WERI-Rb-1 (cell line): ENCODE measurements around the gene STX7.
"Not testable (repeated sequence)": the region's sequence is repeated elsewhere in the genome, so short reads cannot be mapped to it uniquely, and the experiment has no call there.

Experiments used
- DNase-seq: peaks from one replicate; pipeline ENCODE4 v3.0.0-alpha.2; 2020
- H3K27ac ChIP-seq: fragments of 250-450 bp; sonication (Bioruptor Pico); 2 replicates; pipeline ENCODE4 v1.5.1; 2020; ENCODE audit warnings: mild to moderate bottlenecking, moderate library complexity
- H3K27me3 ChIP-seq: fragments of 250-450 bp; sonication (Bioruptor Pico); 2 replicates; pipeline ENCODE4 v1.5.1; 2021; ENCODE audit warnings: mild to moderate bottlenecking, low read depth, moderate library complexity; ENCODE audit not compliant: insufficient read depth, severe bottlenecking
- H3K36me3 ChIP-seq: fragments of 250-450 bp; sonication (Bioruptor Pico); 2 replicates; pipeline ENCODE4 v1.5.1; 2020; ENCODE audit warnings: mild to moderate bottlenecking, moderate library complexity
- H3K4me3 ChIP-seq: 2 replicates; pipeline ENCODE4 v1.5.1; 2011; ENCODE audit warnings: low read depth, mild to moderate bottlenecking, control low read depth, low read length
- H3K9me3 ChIP-seq: fragments of 250-450 bp; sonication (Bioruptor Pico); 2 replicates; pipeline ENCODE4 v1.5.1; 2021; ENCODE audit warnings: mild to moderate bottlenecking, moderate library complexity; ENCODE audit not compliant: severe bottlenecking
- TF ChIP-seq, protein P1 (sequence below): IDR thresholded peaks from 2 replicates; pipeline ENCODE4 v1.5.1; 2011; ENCODE audit warnings: low read depth, mild to moderate bottlenecking, control low read depth, inconsistent platforms, low read length

Gene STX7

DNA sequence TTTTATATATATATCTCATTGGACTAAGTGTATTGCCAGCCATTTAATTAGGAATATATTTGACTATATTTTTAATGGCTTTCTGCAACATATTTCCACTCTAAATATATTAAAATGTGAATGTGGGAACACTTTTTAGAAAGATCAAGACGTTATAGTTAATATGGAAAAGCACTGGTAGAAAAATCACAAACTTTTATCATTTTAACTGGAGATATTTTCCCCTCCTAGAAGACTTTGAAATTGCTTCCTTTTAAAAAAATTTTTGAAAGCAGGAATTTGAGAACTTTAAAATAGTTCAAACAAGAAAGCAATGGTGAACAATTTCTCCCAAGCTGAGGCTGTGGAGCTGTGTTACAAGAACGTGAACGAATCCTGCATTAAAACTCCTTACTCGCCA, 25.1 kb upstream of the STX7 start, which contains the start of gene TAAR9:
Gene TAAR9 (plus strand): TSS at position 301 of the 400 bp plus-strand sequence. CDS start 13 bp downstream, at position 314.
- TF ChIP-seq, protein P1, sequence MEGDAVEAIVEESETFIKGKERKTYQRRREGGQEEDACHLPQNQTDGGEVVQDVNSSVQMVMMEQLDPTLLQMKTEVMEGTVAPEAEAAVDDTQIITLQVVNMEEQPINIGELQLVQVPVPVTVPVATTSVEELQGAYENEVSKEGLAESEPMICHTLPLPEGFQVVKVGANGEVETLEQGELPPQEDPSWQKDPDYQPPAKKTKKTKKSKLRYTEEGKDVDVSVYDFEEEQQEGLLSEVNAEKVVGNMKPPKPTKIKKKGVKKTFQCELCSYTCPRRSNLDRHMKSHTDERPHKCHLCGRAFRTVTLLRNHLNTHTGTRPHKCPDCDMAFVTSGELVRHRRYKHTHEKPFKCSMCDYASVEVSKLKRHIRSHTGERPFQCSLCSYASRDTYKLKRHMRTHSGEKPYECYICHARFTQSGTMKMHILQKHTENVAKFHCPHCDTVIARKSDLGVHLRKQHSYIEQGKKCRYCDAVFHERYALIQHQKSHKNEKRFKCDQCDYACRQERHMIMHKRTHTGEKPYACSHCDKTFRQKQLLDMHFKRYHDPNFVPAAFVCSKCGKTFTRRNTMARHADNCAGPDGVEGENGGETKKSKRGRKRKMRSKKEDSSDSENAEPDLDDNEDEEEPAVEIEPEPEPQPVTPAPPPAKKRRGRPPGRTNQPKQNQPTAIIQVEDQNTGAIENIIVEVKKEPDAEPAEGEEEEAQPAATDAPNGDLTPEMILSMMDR, result no peak
- H3K9me3 ChIP-seq, result no peaks in the 10 kb centered on the region
- H3K4me3 ChIP-seq, result no peak within 1 kb of the TSS
- DNase-seq, result no peak
- peaks cover 69% of the 10 kb centered on the region for H3K27me3 ChIP-seq
- no peak within 1 kb of the TSS for H3K27ac ChIP-seq
- no peaks in the 10 kb centered on the region for H3K36me3 ChIP-seq

DNA sequence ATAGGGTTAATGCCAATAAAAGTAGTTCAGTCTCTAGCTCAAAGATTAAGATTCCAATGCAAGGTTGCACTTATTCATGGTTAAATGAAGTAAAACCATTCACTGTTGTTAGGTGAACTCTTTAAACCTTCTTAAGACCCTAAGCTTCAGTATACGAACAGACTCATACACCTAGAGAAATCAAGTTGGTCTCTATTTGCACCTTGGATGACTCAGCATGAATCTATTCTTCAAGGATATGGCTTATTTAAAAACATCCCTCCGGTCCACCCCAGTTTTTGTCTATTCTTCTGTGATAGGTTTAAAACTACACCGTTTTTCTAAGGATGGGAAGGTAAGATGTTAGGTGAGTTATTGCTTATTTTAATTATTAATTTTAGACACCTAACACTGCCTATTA, 24.2 kb upstream of the STX7 start:
- TF ChIP-seq, protein P1, result no peak
- Histone ChIP-seq H3K27me3 (peaks cover 68% of the 10 kb centered on the region), H3K36me3 (no peaks in the 10 kb centered on the region), H3K9me3 (no peaks in the 10 kb centered on the region), H3K4me3 (no peak overlapping the region), H3K27ac (no peak overlapping the region)
- no peak for DNase-seq

DNA sequence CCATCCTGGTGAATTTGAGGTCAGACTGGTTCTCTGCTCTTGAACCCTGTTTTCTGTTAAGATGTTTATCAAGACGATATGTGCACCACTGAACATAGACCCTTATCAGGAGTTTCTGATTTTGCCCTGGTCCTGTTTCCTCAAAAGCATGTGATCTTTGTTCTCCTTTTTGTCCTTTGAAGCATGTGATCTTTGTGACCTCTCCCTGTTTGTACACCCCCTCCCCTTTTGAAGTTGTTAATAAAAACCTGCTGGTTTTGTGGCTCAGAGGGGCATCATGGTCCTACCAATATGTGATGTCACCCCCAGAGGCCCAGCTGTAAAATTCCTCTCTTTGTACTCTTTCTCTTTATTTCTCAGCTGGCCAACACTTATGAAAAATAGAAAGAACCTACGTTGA, 21.6 kb upstream of the STX7 start:
- DNase-seq, H3K4me3 ChIP-seq, H3K27ac ChIP-seq, H3K9me3 ChIP-seq, H3K36me3 ChIP-seq: not testable (repeated sequence)
- H3K27me3 ChIP-seq, result peaks cover 60% of the 10 kb centered on the region

DNA sequence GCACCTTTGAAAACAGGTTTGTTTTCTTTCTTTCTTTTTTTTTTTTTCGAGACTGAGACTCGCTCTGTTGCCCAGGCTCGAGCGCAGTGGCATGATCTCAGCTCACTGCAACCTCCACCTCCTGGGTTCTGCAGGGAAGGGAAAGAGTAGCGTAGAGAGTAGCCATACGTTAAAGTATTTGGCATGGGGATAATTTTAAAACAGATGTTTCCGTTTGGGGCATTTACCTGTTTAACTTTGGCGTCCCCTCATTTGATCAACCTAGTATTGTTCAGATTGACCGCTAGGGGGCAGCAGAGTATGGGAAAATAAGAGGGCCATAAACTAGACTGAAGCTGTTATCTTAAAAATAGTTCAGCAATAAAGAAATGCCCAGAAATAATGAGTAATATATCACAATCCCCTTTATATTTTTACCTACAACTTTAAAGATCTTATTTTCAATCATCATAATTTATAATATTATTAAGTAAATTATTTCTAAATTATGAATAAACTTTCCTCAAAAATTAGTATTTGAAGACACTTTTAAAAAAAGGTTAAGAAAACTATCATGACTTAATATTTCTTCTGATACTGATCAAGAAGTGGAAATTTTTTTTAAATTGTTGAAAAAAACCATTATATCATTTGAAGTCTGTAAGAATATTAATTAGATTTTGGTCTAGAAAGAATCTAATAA, 17.5 kb upstream of the STX7 start:
- H3K27ac ChIP-seq, result no peak overlapping the region
- TF ChIP-seq, protein P1, result peak; percentile 25; the same call in 1 of the 2 replicates
- H3K9me3 ChIP-seq, result no peaks in the 10 kb centered on the region
- H3K4me3 ChIP-seq, result no peak overlapping the region
- H3K27me3 ChIP-seq, result peaks cover 61% of the 10 kb centered on the region
- DNase-seq, result peak; percentile 58
- H3K36me3 ChIP-seq, result no peaks in the 10 kb centered on the region

DNA sequence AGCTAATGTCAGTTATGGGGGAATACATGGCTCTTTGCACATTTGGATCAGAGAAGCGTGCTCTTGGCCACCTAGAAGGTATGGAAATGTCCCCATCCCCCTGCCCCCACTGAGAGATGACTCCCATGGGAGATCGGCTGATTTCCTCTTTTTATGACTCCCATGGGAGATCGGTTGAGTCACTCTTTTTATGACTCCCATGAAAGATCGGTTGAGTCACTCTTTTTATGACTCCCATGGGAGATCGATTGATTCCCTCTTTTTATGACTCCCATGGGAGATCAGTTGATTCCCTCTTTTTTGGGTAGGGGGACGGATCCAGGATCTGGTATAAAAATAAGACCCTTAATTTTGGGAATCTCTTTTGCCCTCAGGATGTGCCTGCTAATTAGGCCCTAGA, 14.9 kb upstream of the STX7 start:
- H3K27ac ChIP-seq, result no peak overlapping the region
- no peak for DNase-seq
- TF ChIP-seq, protein P1, result no peak

DNA sequence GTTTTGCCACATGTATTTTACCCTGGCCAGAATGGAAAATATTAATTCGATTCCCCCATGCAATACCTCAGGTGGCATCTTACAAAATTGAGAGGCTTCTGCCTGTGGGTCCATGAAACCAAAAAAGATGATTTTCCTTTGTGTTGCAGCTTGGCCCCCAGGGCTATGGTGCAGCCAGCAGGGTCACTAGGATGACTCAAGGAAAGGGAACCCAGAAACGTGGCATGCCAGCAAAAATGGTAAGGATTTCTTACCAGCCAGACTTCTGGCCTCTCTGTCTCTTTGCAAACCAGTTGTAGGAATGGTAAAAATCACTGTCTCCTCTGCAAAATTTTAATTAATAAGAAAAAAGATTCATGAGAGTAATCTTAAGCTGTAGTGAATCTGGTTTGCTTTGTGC, 13.5 kb upstream of the STX7 start:
- no peaks in the 10 kb centered on the region for H3K36me3 ChIP-seq
- H3K27me3 ChIP-seq, result peaks cover 80% of the 10 kb centered on the region
- DNase-seq, result no peak
- no peak overlapping the region for H3K4me3 ChIP-seq
- TF ChIP-seq, protein P1, result no peak
- no peaks in the 10 kb centered on the region for H3K9me3 ChIP-seq
- H3K27ac ChIP-seq, result no peak overlapping the region

More for the DNA sequence above, 14.9 kb upstream of the STX7 start:
- Histone ChIP-seq H3K4me3 (no peak overlapping the region), H3K36me3 (no peaks in the 10 kb centered on the region), H3K27me3 (peaks cover 79% of the 10 kb centered on the region), H3K9me3 (no peaks in the 10 kb centered on the region)
